ENCODE results near the gene CXCL13. TPM values are rescaled to one million over a fixed set of nuclear protein-coding genes. Genes with fewer than 3 reads are reported as not detected.

CXCL13 gene
- total RNA-seq, 2 donors from 2014 or later: not detected

Other genes with a start within 250 kb of the CXCL13 start
- gene CNOT6L, start 213.5 kb downstream of the CXCL13 start, total RNA-seq: 10 to 100 TPM; 11.4 to 14.3 TPM